Activated B cell treated with CpG ODN at 0.5 μM for 24 hours (primary cell): ENCODE results near the gene SMG1. TPM values are rescaled to one million over a fixed set of nuclear protein-coding genes. Genes with fewer than 3 reads are reported as not detected.
"Not testable (repeated sequence)": the region's sequence is repeated elsewhere in the genome, so short reads cannot be mapped to it uniquely, and the experiment has no call there.

Experiments used
- ATAC-seq: fragments of 200-7000 bp; cut with Tn5 transposase; one replicate; pipeline ENCODE4 v1.10.0; 2021; ENCODE audit warnings: low read depth, mild to moderate bottlenecking, moderate library complexity
- CTCF ChIA-PET: fragments of 350-600 bp; sonication (Branson Sonifier 250); formaldehyde crosslinking; loops from one replicate; lab custom pipeline; 2021; ENCODE audit warnings: antibody characterized with exemption; lab: Charles Lee
- POLR2A ChIA-PET: fragments of 350-600 bp; sonication (Branson Sonifier 250); formaldehyde crosslinking; loops from one replicate; lab custom pipeline; 2021; ENCODE audit warnings: antibody characterized with exemption; lab: Charles Lee
- DNase-seq: peaks from one replicate; pipeline ENCODE4 v3.0.0; 2022
- H3K27ac Mint-ChIP-seq: one replicate; pipeline ENCODE4 v1.8.0; 2020; ENCODE audit warnings: mixed read lengths
- H3K27me3 Mint-ChIP-seq: one replicate; pipeline ENCODE4 v1.8.0; 2021; ENCODE audit warnings: mixed read lengths
- H3K36me3 Mint-ChIP-seq: one replicate; pipeline ENCODE4 v1.8.0; 2021; ENCODE audit warnings: low read depth, mixed read lengths
- H3K4me1 Mint-ChIP-seq: one replicate; pipeline ENCODE4 v1.8.0; 2021; ENCODE audit warnings: mixed read lengths
- H3K4me3 Mint-ChIP-seq: one replicate; pipeline ENCODE4 v1.8.0; 2020; ENCODE audit warnings: mild to moderate bottlenecking, mixed read lengths
- H3K9me3 Mint-ChIP-seq: one replicate; pipeline ENCODE4 v1.8.0; 2020; ENCODE audit warnings: mixed read lengths
- intact Hi-C: fragments of 100-400 bp; cut with micrococcal nuclease; formaldehyde crosslinking; loops from one replicate; pipeline ENCODE4 v1.15.1; 2024
- total RNA-seq: library from RNA; stranded (reverse); gene quantifications from 2 replicates; pipeline ENCODE4 v1.2.3, GENCODE V29; 2022
- TF ChIP-seq, protein P1 (sequence below): fragments of 200-600 bp; IDR thresholded peaks from one replicate; pipeline ENCODE4 v1.8.0; 2022; ENCODE audit warnings: antibody characterized with exemption, mild to moderate bottlenecking

The SMG1 gene
- total RNA-seq, 1 donor from 2014 or later: 215 TPM

DNA sequence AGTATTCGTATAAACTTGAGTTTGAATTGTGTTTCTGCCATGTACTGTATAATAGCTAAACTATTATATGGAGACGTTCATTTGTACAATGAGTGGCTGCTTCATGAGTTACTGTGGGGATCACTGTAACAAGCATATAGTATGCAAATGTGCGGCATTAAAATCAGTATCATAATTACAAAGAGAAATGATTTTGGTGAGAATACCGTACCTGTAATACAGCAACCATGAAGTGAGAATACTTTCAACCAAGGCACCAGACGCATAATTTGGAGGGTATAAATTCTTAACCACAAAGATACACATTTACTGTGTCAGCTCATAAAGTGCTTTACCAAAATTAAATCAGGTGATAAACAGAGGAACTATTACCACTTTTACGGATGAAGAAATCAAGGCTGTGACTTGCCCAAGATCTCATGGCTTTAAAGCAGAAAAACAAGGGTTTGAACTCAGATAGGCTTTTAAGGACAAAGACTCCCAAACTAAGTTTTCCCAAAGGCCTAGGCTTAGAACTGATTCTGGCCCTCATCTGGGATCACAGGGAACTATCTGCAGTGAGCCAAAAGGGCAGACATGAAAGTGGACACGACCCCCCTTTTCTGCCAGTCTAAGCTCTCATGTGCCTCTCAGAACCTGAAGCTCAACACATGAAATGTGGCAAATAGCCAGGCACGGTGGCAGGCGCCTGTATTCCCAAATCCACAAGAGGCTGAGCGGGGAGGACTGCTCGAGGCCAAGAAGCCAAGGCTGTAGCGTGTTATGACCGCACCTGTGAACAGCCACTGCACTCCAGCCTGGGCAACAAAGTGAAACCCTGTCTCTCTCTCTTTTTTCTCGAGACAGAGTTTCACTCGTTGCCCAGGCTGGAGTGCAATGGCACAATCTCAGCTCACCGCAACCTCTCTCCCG is 142.5 kb downstream of the SMG1 start:
- no peak for ATAC-seq

DNA sequence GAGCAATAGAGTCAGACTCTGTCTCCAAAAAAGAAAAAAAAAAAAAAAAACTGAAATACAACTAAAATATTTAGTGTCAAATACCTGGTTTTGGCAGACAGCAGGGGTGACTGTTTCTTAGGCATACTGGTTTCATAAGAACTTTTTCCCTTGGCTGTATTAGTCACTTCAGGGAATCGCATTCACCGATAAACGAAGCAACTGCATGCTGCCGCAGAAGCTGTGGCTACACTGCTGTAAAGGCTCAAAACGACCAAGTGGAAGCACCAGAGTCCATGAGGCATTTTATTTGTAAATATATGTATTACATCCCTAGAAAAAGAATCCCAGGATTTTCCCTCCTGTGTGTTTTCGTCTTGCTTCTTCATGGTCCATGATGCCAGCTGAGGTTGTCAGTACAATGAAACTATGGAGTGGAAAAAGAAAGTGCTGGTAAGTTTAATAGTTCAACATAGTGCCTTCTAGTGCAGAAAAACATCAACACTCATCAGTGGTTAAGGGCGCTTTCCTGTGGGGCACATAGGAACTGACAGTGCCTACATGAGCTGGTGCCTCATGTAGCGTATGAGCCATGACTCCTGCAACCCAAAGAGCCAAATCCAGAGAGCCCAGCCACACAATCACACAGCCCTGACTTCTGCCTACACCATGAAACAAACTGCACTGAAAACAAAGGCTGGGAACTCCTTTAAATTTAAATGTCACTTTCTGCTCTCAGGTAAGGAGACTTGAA is 143.3 kb downstream of the SMG1 start:
- POLR2A ChIA-PET: no interaction called here
- H3K36me3 Mint-ChIP-seq: peaks cover 53% of the 10 kb centered on the region
- H3K4me3 Mint-ChIP-seq: no peak overlapping the region
- DNase-seq (no peak), ATAC-seq (no peak)
- H3K27ac Mint-ChIP-seq: no peak overlapping the region
- intact Hi-C loops: no loop called here
- H3K4me1 Mint-ChIP-seq: peaks cover 38% of the 10 kb centered on the region
- CTCF ChIA-PET: interaction anchor here (0.9 kb wide), 1 partner anchor 18 kb away, joined by 3 read pairs; the partner anchor contains the start of gene ARL6IP1
- TF ChIP-seq, protein P1, sequence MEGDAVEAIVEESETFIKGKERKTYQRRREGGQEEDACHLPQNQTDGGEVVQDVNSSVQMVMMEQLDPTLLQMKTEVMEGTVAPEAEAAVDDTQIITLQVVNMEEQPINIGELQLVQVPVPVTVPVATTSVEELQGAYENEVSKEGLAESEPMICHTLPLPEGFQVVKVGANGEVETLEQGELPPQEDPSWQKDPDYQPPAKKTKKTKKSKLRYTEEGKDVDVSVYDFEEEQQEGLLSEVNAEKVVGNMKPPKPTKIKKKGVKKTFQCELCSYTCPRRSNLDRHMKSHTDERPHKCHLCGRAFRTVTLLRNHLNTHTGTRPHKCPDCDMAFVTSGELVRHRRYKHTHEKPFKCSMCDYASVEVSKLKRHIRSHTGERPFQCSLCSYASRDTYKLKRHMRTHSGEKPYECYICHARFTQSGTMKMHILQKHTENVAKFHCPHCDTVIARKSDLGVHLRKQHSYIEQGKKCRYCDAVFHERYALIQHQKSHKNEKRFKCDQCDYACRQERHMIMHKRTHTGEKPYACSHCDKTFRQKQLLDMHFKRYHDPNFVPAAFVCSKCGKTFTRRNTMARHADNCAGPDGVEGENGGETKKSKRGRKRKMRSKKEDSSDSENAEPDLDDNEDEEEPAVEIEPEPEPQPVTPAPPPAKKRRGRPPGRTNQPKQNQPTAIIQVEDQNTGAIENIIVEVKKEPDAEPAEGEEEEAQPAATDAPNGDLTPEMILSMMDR: no peak
- H3K9me3 Mint-ChIP-seq: no peaks in the 10 kb centered on the region
- no peaks in the 10 kb centered on the region for H3K27me3 Mint-ChIP-seq

More for the DNA sequence above, 142.5 kb downstream of the SMG1 start:
- intact Hi-C loops: no loop called here
- no peak overlapping the region for H3K4me3 Mint-ChIP-seq
- peaks cover 61% of the 10 kb centered on the region for H3K36me3 Mint-ChIP-seq
- peaks cover 46% of the 10 kb centered on the region for H3K4me1 Mint-ChIP-seq
- no peaks in the 10 kb centered on the region for H3K9me3 Mint-ChIP-seq
- DNase-seq: no peak
- TF ChIP-seq, protein P1: no peak
- ChIA-PET POLR2A (no interaction called here), CTCF (interaction anchor here (0.9 kb wide), 1 partner anchor 18 kb away, joined by 3 read pairs; the partner anchor contains the start of gene ARL6IP1)
- H3K27ac Mint-ChIP-seq: no peak overlapping the region
- no peaks in the 10 kb centered on the region for H3K27me3 Mint-ChIP-seq

GRCh38 chr16:18781232-18781631 is 145.0 kb downstream of the SMG1 start:
- peaks cover 41% of the 10 kb centered on the region for H3K36me3 Mint-ChIP-seq
- POLR2A ChIA-PET, DNase-seq, H3K9me3 Mint-ChIP-seq, H3K27ac Mint-ChIP-seq, CTCF ChIA-PET, H3K4me3 Mint-ChIP-seq, H3K27me3 Mint-ChIP-seq, ATAC-seq, intact Hi-C loops: not testable (repeated sequence)
- peaks cover 23% of the 10 kb centered on the region for H3K4me1 Mint-ChIP-seq

DNA sequence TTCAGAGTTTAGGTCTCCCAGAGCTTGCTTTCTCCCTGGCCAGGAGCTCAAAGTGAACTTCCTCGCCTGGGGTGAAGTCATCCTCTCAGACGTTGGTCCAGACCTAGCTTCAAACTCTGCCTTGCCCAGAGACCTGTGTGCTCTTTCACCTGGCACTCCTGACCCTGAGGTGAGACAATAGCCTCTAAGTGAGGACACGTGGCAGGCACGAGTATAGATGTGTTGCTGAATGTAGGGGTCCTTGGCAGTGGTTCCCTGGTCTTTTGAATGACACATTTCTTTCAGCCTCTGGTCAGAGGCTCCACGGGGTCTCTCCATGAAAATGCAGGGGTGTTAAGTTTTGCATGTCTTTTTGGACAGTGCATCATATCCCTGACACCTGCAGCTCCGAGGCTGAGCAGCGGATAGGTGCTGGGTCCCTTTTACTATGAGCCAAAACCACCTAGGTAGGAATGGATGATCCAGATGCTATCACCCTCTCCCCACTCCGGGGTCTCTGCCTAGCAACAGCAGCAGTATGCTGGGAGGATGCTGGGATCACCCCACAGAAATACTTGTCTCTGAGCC is 145.7 kb downstream of the SMG1 start:
- ATAC-seq, H3K27me3 Mint-ChIP-seq, CTCF ChIA-PET, H3K4me3 Mint-ChIP-seq, intact Hi-C loops, POLR2A ChIA-PET, H3K9me3 Mint-ChIP-seq, H3K27ac Mint-ChIP-seq, DNase-seq: not testable (repeated sequence)
- Mint-ChIP-seq H3K4me1 (peaks cover 16% of the 10 kb centered on the region), H3K36me3 (peaks cover 36% of the 10 kb centered on the region)

GRCh38 chr16:18777664-18778063 is 148.5 kb downstream of the SMG1 start:
- DNase-seq, H3K27ac Mint-ChIP-seq, H3K4me3 Mint-ChIP-seq, H3K27me3 Mint-ChIP-seq, ATAC-seq, H3K9me3 Mint-ChIP-seq, intact Hi-C loops, CTCF ChIA-PET, H3K4me1 Mint-ChIP-seq, POLR2A ChIA-PET: not testable (repeated sequence)
- H3K36me3 Mint-ChIP-seq: peaks cover 10% of the 10 kb centered on the region

DNA sequence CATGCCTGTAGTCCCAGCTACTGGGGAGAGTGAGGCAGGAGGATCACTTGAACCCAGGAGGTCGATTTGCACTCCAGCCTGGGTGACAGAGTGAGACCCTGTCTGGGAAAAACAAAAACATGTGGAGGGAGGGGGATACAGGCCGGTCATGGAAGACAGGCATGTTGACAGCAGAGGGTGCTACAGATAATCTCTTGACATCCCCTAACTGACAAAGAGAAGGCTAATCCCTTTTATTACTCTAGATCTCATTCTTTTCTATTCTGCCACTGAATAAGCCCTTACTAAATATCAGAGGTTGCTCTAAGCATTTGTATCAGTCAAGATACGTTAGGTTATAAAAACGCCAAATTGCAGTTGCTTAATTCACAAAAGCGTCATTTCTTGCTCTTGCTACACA is 149.9 kb downstream of the SMG1 start:
- DNase-seq, CTCF ChIA-PET, ATAC-seq, H3K4me1 Mint-ChIP-seq, H3K9me3 Mint-ChIP-seq, POLR2A ChIA-PET, intact Hi-C loops, H3K27me3 Mint-ChIP-seq, H3K4me3 Mint-ChIP-seq, H3K27ac Mint-ChIP-seq: not testable (repeated sequence)
- peaks cover 10% of the 10 kb centered on the region for H3K36me3 Mint-ChIP-seq

- H3K4me1 Mint-ChIP-seq, intact Hi-C loops, H3K27ac Mint-ChIP-seq, H3K27me3 Mint-ChIP-seq, CTCF ChIA-PET, H3K9me3 Mint-ChIP-seq, DNase-seq, ATAC-seq, H3K4me3 Mint-ChIP-seq: not testable (repeated sequence)
- POLR2A ChIA-PET: interaction anchor here (0.5 kb wide), 1 partner anchor 294 kb away, joined by 3 read pairs; no protein-coding TSS in a partner anchor
- H3K36me3 Mint-ChIP-seq: peaks cover 10% of the 10 kb centered on the region
These were observed 151.6 kb downstream of the SMG1 start for GRCh38 chr16:18774651-18775050.

GRCh38 chr16:18772171-18772570 is 154.0 kb downstream of the SMG1 start:
- POLR2A ChIA-PET, H3K9me3 Mint-ChIP-seq, H3K36me3 Mint-ChIP-seq, ATAC-seq, H3K4me3 Mint-ChIP-seq, CTCF ChIA-PET, H3K27me3 Mint-ChIP-seq, DNase-seq, intact Hi-C loops, H3K27ac Mint-ChIP-seq, H3K4me1 Mint-ChIP-seq: not testable (repeated sequence)

DNA sequence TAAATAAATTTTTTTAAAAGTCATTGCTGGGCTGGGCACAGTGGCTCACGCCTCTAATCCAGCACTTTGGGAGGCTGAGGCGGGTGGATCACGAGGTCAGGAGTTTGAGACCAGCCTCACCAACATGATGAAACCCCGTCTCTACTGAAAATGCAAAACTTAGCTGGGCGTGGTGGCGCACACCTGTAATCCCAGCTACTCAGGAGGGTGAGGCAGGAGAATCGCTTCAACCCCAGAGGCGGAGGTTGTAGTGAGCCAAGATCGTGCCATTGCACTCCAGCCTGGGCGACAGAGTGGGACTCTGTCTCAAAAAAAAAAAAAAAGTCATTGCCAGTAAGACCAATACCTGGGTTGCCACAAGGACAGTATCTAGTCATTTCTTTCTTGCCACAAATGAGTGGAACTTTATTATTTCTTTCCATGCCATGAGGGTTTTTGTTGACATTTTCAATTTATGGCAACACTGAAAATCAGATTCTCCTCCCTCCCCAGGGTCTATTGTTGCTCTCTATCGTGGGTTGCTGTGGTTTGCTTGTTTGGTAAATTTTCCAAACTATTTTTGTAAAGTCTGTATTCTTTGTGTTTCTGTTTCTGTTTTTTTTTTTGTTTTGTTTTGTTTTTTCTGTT is 155.8 kb downstream of the SMG1 start:
- H3K27ac Mint-ChIP-seq, CTCF ChIA-PET, DNase-seq, H3K27me3 Mint-ChIP-seq, H3K9me3 Mint-ChIP-seq, H3K4me3 Mint-ChIP-seq, POLR2A ChIA-PET, intact Hi-C loops, H3K4me1 Mint-ChIP-seq, H3K36me3 Mint-ChIP-seq, ATAC-seq: not testable (repeated sequence)
